Spleen (tissue), 11 donors: Measurements from ENCODE around the gene RIOX2. TPM values are rescaled to one million over a fixed set of nuclear protein-coding genes. Genes with fewer than 3 reads are reported as not detected.

Experiments used
- DNase-seq: peaks from one replicate; pipeline ENCODE4 v3.0.0-alpha.2; 2020
- H3K27ac ChIP-seq, 8 donors: fragments of 200-600 bp; sonication (generic) in 7 of 8; 1 replicate in 4 of 8; 2 replicates in 4 of 8; pipeline versions ENCODE4 v1.5.0 to v1.8.0; 2016 to 2021; ENCODE audit warnings: inconsistent platforms in 4 of 8, mild to moderate bottlenecking in 4 of 8, moderate library complexity in 1 of 8
- H3K27me3 ChIP-seq, 7 donors: fragments of 200-600 bp; sonication (generic) in 6 of 7; replicated peaks in 1 of 7; 1 replicate in 4 of 7; 2 replicates in 3 of 7; pipeline versions ENCODE4 v1.5.0 to v1.8.0; 2016 to 2021; ENCODE audit warnings: inconsistent platforms in 3 of 7, mild to moderate bottlenecking in 1 of 7
- H3K36me3 ChIP-seq, 6 donors: fragments of 200-600 bp; sonication (generic) in 5 of 6; 1 replicate in 4 of 6; 2 replicates in 2 of 6; pipeline versions ENCODE4 v1.5.0 to v1.8.0; 2016 to 2021; ENCODE audit warnings: inconsistent platforms in 2 of 6
- H3K4me1 ChIP-seq, 6 donors: fragments of 200-600 bp; sonication (generic) in 5 of 6; 1 replicate in 3 of 6; 2 replicates in 3 of 6; pipeline versions ENCODE4 v1.5.0 to v1.8.0; 2016 to 2021; ENCODE audit warnings: inconsistent platforms in 3 of 6
- H3K4me3 ChIP-seq, 8 donors: fragments of 200-600 bp; sonication (generic) in 7 of 8; 1 replicate in 4 of 8; 2 replicates in 4 of 8; pipeline versions ENCODE4 v1.5.0 to v1.8.0; 2016 to 2021; ENCODE audit warnings: inconsistent platforms in 4 of 8, mild to moderate bottlenecking in 4 of 8, moderate library complexity in 2 of 8
- H3K9me3 ChIP-seq, 8 donors: fragments of 200-600 bp; sonication (generic) in 7 of 8; 1 replicate in 4 of 8; 2 replicates in 4 of 8; pipeline versions ENCODE4 v1.5.0 to v1.8.0; 2016 to 2021; ENCODE audit warnings: inconsistent platforms in 4 of 8
- POLR2A ChIP-seq, 3 donors: fragments of 450-650 bp; IDR thresholded peaks; one replicate each; pipeline ENCODE4 v1.5.1; 2017; ENCODE audit warnings: antibody characterized with exemption in 3 of 3, mild to moderate bottlenecking in 1 of 3
- POLR2AphosphoS5 ChIP-seq, 3 donors: sonication (generic); formaldehyde crosslinking; IDR thresholded peaks; one replicate each; pipeline ENCODE4 v1.5.1; 2017; ENCODE audit warnings: antibody characterized with exemption in 3 of 3
- WGBS, 5 donors: extraction: QIAGEN DNeasy Blood & Tissue Kit in 3 of 5; methylation state at CpG; one replicate each; pipeline versions ENCODE4 v1.1.5 to v1.1.7; 2013 to 2018; 5-methylcytosine and 5-hydroxymethylcytosine counted together
- intact Hi-C: fragments of 100-400 bp; cut with DNase I; formaldehyde crosslinking; loops from one replicate; pipeline ENCODE4 v1.15.0; 2023; ENCODE audit warnings: low total_unique reads
- polyA plus RNA-seq, 3 donors: library from polyadenylated mRNA; stranded (reverse); fragments of 200-250 nt; gene quantifications; one replicate each; pipeline ENCODE4 v1.2.1, GENCODE V29; 2013
- total RNA-seq, 7 donors: library from RNA; depleted of rRNA in 3 of 7; stranded (reverse); fragments of >200 nt in 3 of 7; fragmentation: NEBNext Ultra II Directional in 4 of 7; extraction: Animal tissue kit (Norgen Biotek cat#: 25700) in 4 of 7; gene quantifications; one replicate each; pipeline versions ENCODE4 v1.1.0 to v1.2.1, GENCODE V29; 2016 to 2021
- TF ChIP-seq, protein P1 (sequence below), 11 experiments: fragments of 200-600 bp in 7 of 11; fragments of 450-650 bp in 4 of 11; sonication (generic) in 4 of 11; IDR thresholded peaks in 8 of 11; conservative IDR thresholded peaks in 3 of 11; 1 replicate in 7 of 11; 2 replicates in 4 of 11; pipeline versions ENCODE4 v1.4.0 to v1.8.0; 2016 to 2021; ENCODE audit warnings: antibody characterized with exemption in 11 of 11, inconsistent platforms in 4 of 11, mild to moderate bottlenecking in 1 of 11
- donor health status: healthy with polysubstance abuse.
- donor health status: DM: no; HTN: no; CAD: no; lungs with moderate emphysema.
- donor health status: DM: no; HTN: no; CAD: no.
- donor health status: Bipolar disorder and iron deficiency.
- donor health status: healthy.
- donor health status: DM: no; HTN: no; CAD: no.
- donor health status: DM: yes; HTN: yes; CAD: no.

The RIOX2 gene
- total and polyA plus RNA-seq, 10 donors = 13.5 to 29.7 (median 18.7) TPM

DNA sequence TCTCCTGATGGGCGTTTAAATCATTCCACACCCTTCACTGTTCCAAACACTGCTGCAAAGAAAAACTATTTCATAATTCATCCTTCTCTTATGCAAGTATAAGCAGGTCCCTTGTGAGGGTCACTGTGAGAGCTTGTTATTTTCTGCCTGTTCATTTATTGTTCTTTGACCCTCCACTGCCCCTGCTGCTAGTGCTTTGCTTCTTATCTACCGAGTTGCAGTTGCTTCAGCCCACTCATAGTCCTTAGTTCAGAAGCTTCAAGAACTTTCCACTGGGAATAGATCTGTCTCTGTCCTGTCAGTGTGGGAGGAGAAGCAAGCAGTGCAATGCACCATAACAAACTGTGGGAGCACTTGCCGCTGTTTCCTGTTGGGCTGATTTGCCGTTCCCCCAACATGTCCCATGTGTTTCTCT, 39.8 kb downstream of the RIOX2 start:
- peaks cover 0 to 38% (median 0%) of the 10 kb centered on the region in 6 donors for H3K36me3 ChIP-seq
- TF ChIP-seq POLR2A (IDR thresholded peaks at IDR 0.05) (no peak), POLR2AphosphoS5 (IDR thresholded peaks at IDR 0.05) (no peak)
- TF ChIP-seq, protein P1, sequence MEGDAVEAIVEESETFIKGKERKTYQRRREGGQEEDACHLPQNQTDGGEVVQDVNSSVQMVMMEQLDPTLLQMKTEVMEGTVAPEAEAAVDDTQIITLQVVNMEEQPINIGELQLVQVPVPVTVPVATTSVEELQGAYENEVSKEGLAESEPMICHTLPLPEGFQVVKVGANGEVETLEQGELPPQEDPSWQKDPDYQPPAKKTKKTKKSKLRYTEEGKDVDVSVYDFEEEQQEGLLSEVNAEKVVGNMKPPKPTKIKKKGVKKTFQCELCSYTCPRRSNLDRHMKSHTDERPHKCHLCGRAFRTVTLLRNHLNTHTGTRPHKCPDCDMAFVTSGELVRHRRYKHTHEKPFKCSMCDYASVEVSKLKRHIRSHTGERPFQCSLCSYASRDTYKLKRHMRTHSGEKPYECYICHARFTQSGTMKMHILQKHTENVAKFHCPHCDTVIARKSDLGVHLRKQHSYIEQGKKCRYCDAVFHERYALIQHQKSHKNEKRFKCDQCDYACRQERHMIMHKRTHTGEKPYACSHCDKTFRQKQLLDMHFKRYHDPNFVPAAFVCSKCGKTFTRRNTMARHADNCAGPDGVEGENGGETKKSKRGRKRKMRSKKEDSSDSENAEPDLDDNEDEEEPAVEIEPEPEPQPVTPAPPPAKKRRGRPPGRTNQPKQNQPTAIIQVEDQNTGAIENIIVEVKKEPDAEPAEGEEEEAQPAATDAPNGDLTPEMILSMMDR (IDR thresholded peaks at IDR 0.05 in 8 of 11, conservative IDR thresholded peaks at IDR 0.05 in 3 of 11) = no peak
- 71 to 83% (median 73%) methylated on average over 4 of the region's 4 CpGs for WGBS, 5 donors
- no peaks in the 10 kb centered on the region for H3K4me1 ChIP-seq
- no peak for DNase-seq
- intact Hi-C loops = no loop called here
- H3K4me3 ChIP-seq = no peak overlapping the region
- H3K27ac ChIP-seq = no peak overlapping the region
- no peaks in the 10 kb centered on the region for H3K9me3 ChIP-seq
- H3K27me3 ChIP-seq = no peaks in the 10 kb centered on the region

- 50 to 88% (median 72%) methylated on average over 2 of the region's 2 CpGs for WGBS, 5 donors
- intact Hi-C loops = no loop called here
These were observed 41.0 kb downstream of the RIOX2 start for GRCh38 chr3:97931218-97931617.

GRCh38 chr3:97930018-97930417, 42.2 kb downstream of the RIOX2 start:
- Histone ChIP-seq H3K4me3 (no peak overlapping the region), H3K36me3 (peaks cover 0 to 24% (median 0%) of the 10 kb centered on the region in 6 donors), H3K27me3 (no peaks in the 10 kb centered on the region), H3K4me1 (no peaks in the 10 kb centered on the region), H3K9me3 (no peaks in the 10 kb centered on the region), H3K27ac (no peak overlapping the region)
- TF ChIP-seq POLR2AphosphoS5 (IDR thresholded peaks at IDR 0.05) (no peak), POLR2A (IDR thresholded peaks at IDR 0.05) (no peak)
- TF ChIP-seq, protein P1 (IDR thresholded peaks at IDR 0.05 in 8 of 11, conservative IDR thresholded peaks at IDR 0.05 in 3 of 11) = no peak
- intact Hi-C loops = no loop called here
- no peak for DNase-seq

More at GRCh38 chr3:97931218-97931617, 41.0 kb downstream of the RIOX2 start:
- TF ChIP-seq POLR2A (IDR thresholded peaks at IDR 0.05) = no peak
- TF ChIP-seq, protein P1 (IDR thresholded peaks at IDR 0.05 in 8 of 11, conservative IDR thresholded peaks at IDR 0.05 in 3 of 11) = no peak
- no peak for TF ChIP-seq POLR2AphosphoS5 (IDR thresholded peaks at IDR 0.05)
- peaks cover 0 to 32% (median 0%) of the 10 kb centered on the region in 6 donors for H3K36me3 ChIP-seq
- no peaks in the 10 kb centered on the region for H3K9me3 ChIP-seq
- no peaks in the 10 kb centered on the region for H3K27me3 ChIP-seq
- DNase-seq = no peak
- H3K27ac ChIP-seq = no peak overlapping the region
- H3K4me1 ChIP-seq = no peaks in the 10 kb centered on the region
- no peak overlapping the region for H3K4me3 ChIP-seq

GRCh38 chr3:97928986-97929385, 43.2 kb downstream of the RIOX2 start:
- no peak overlapping the region for H3K4me3 ChIP-seq
- peaks cover 0 to 28% (median 0%) of the 10 kb centered on the region in 6 donors for H3K36me3 ChIP-seq
- H3K27me3 ChIP-seq = no peaks in the 10 kb centered on the region
- WGBS, 5 donors = 81 to 91% (median 83%) methylated on average over 4 of the region's 4 CpGs
- no peaks in the 10 kb centered on the region for H3K9me3 ChIP-seq
- no peaks in the 10 kb centered on the region for H3K4me1 ChIP-seq
- intact Hi-C loops = no loop called here
- no peak for DNase-seq
- no peak overlapping the region for H3K27ac ChIP-seq
- TF ChIP-seq, protein P1 (IDR thresholded peaks at IDR 0.05 in 8 of 11, conservative IDR thresholded peaks at IDR 0.05 in 3 of 11) = no peak
- TF ChIP-seq POLR2AphosphoS5 (IDR thresholded peaks at IDR 0.05) (no peak), POLR2A (IDR thresholded peaks at IDR 0.05) (no peak)
